Endothelial cell of hepatic sinusoid (primary cell): ENCODE results near the gene CARF.
"Not testable (repeated sequence)": the region's sequence is repeated elsewhere in the genome, so short reads cannot be mapped to it uniquely, and the experiment has no call there.

Experiments
- in situ Hi-C: cut with HindIII; loops from 2 replicates; pipeline ENCODE4 v1.10.0; 2017; ENCODE audit warnings: low sequenced_read_pairs

The CARF gene, protein sequence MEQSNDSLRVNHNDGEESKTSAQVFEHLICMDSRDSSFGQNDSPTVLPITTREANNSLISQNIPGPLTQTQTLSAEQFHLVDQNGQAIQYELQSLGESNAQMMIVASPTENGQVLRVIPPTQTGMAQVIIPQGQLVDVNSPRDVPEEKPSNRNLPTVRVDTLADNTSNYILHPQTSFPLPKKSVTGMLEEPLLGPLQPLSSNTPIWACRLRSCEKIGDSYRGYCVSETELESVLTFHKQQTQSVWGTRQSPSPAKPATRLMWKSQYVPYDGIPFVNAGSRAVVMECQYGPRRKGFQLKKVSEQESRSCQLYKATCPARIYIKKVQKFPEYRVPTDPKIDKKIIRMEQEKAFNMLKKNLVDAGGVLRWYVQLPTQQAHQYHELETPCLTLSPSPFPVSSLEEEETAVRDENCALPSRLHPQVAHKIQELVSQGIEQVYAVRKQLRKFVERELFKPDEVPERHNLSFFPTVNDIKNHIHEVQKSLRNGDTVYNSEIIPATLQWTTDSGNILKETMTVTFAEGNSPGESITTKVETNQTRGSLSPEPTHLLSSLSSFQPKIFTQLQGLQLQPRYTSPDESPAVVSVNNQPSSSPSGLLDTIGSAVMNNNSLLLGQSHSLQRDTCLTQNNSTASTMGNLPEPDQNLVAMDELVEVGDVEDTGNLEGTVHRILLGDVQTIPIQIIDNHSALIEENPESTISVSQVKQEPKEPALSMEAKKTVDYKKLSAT

DNA sequence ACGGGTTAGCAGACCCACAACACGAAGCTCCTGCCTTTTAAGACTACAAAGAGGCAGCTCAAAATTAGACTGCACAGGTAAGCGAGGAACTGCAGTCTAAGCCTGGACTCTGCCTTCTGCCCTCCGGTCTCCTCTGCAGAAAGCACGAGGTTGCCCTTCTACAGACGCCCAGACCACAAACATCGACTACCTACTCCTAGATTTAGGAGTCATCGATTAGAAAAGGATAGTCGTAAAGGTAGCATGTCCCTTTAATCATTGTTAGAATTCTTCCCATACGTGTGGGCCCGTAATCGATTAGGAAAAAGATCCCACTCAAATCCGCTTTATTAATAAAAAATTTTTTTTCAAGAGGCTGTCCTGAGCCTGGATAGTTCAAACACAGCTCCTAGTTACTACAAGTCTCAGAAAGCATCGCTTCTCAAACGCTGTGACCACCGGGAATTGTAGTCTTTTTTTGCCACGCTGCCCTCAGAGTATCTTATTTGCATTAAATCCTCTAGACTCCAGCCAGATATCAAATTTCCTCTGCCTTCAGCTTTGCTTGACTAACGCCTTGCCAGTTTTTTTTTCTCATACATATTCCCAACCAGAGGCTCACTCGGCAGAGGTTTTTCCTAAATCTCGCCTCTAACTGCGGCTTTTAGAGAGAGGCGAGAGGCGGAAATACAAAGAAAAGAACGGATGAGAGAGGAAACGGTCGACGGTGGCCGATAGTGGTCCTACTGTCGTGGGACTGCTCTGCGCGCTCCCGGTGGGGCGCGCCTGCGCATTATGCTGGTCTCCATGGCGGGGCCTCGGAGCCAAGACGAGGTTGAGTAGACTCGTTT lies at the start of gene CARF, which contains the start of gene WDR12:
Gene CARF (plus strand): TSS at position 764 of the 830 bp plus-strand sequence. CDS start 29,628 bp downstream, outside the sequence.
Gene WDR12 (minus strand): TSS at position 162 of the 830 bp plus-strand sequence. CDS start 197 bp downstream, outside the sequence.
- in situ Hi-C loops = no loop called here

DNA sequence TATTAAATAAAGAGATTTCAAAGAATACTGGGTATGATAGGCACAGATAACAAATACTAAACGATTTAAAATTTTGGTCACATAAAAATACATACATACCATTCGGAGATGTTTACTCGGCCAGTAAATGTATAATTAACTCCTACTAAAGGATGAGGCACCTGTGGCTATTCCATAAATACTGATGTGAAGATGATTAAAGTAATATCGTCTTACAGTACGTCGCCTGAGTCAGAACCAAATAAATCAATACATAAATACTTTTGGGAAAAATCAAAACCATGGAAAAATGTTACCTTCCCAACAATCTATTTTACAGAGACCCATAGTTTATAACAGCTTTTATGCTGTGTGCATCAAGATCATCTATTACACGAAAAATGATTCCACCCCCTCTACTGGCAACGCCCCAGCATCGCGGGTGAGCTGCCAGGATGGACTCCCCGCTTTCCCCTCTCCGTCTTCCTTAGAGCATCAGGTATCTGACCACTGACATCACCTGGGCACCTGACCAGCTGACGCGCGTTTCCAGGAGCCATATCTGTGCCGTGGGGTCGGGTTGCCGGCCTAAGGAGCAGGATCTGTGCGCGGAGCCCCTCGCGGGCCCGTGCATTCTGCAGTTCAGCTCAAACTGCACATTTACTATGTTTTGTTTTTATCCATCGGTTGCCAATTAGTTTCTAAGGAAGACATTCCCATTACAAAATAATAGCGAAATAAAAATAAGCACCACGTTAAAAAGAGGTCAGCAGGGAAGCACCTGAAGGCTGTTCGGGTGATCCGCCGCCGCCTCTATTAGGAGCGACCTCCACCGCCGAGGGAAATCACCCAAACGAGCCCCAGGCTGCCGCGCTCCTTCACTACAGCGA lies 41.4 kb upstream of the CARF start:
- in situ Hi-C loops = no loop called here

DNA sequence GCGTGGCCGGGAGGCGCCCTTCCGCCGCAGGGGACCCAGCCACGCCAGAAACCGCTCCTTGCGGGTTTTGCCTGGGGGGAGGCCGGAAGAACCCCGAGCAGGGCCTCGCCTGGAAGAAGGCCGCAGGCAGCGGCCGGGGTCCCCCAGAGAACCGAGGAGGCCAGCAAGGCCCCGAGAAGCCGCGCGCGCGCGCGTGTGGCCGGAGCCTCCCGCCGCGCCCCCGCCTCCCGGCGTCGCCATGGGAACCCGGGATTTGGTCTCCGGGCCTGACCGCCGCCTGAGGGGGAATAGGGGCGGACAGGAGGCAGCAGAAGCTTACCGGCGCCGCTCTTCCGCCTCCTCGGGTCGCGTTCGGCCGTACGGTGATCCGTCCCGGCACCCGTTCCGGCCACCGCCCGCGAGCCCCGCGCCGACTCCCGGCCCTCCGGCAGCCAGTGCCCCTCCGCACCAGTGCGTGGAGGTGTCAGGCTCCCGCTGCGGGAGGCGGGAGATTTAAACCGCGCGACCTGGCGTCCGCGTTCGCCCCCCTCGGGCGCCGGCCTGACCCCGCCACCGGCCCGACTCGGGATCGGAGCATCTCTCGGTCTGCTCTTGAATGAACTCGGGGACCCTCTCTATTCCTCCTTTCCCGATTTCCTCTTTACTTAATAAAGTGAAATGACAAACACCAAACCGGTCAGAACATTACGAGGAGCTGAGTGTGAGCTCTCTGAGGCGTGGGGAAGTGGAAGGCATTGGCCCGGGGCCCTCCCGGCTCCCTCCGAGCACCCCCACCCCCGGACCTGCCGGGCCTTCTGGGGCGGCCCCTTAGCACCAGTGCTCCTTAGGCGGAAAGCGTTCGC lies 40.6 kb upstream of the CARF start, which contains the start of gene ICA1L:
Gene ICA1L (minus strand): TSS at position 467 of the 842 bp plus-strand sequence. CDS start 42,757 bp downstream, outside the sequence.
- in situ Hi-C loops = no loop called here

DNA sequence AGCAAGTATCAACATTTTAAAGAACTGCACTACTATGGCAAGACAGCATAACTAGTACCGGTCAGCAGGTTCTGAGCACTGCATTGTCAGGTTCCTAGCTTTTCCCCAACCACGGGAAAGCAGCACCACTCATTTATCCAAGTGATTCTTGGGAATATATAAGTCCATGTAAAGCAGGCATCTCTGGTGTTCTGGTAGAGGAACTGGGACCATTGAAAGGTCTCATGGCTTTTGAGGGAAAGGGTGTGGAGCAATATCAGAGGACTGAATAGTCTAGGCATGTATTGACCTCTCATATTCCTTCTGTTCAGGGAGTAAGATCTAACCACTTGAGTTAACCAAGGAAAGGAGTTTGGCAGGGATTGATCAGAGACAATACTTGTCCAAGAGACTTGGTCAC lies 34.4 kb upstream of the CARF start:
- in situ Hi-C loops = no loop called here

DNA sequence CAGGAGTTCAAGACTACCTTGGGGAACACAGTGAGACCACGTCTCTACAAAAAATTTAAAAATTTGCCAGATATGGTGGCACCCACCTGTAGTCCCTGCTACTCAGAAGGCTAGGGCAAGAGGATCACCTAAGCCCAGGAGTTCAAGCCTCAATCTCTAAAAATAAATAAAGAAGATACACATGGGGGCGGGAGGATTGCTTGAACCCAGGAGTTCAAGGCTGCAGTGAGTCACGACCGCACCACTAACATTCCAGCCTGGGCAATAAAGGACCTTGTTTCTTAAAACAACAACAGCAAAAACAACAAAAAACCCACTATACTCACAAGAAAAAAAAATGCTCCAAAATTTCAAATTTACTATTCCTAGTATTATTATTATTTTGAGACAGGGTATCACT lies 30.5 kb upstream of the CARF start:
- in situ Hi-C loops = no loop called here

DNA sequence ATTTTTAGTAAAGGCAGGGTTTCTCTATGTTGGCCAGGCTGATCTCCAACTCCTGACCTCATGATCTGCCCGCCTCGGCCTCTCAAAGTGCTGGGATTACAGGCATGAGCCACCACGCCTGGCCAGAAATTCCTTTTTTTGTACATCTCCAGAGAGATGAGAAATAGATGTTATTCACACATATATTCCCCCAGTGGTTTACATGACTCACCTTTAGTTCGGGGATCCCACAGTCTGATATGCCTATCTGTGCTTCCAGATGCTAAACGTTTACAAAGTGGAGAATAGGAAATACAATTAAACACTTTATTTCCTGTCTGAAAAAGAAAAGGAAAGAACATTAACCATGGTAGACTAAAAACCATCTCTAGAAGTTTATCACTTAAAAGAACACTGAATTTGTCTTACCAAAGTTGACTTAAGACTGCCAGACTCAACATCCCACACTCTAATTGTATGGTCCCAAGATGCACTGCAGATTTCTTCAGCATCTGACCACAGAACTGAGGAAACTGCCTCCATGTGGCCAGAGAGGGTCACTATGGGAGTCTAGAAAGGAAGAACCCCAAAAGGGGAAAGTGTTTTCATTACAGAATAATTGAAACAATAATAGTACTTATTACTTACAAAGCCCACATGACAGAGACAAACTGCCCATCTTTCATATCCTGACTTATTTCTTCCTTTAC lies 27.9 kb upstream of the CARF start:
- in situ Hi-C loops = no loop called here

DNA sequence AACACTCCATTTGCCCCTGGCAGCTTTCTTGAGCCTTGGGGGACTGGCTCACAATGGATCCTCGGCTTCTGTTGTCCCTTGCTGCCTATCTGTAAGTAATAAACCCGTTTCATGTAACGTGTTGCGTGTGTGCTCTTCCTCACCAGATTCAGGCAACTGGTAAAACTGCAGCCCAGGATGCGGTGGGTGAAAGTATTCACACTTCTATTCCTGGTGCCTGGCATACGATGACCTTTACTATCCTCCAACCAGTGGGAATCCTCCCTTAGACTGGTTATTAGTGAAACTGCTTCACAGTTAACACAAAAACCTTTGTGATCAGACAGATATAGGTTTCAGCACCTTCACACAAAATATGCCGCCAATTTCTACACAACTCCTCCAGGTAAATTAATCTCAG lies 26.9 kb upstream of the CARF start:
- in situ Hi-C loops = no loop called here

DNA sequence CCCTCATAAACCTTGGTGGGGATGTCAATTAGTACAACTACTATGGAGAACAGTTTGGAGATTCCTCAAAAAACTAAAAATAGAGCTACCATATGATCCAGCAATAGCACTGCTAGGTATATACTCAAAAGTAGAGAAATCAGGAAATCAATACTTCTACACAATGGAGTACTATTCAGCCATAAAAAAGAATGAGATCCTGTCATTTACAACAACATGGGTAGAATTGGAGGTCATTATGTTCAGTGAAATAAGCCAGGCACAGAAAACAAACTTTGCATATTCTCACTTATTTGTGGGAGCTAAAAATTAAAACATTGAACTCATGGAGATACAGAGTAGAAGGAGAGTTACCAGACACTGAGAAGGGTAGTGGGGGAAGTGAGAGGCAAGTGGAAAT lies 6.6 kb upstream of the CARF start:
- in situ Hi-C loops = not testable (repeated sequence)

DNA sequence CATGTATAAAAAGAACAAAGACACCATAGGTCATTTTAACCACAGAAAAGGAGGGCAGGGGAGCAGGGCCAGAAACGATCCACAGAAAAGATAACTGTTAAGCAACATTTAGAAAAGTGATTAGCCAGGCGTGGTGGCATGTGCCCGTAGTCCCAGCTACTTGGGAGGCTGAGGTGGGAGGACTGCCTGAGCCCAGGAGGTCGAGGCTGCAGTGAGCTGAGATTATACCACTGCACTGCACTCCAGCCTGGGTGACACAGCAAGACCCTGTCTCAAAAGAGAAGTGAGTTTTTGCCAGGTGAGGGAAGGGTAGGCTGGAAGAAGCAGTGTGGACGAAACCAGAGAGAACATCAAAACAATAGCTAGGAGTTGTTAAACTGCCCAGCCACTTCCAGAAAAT lies 3.9 kb upstream of the CARF start:
- in situ Hi-C loops = no loop called here

DNA sequence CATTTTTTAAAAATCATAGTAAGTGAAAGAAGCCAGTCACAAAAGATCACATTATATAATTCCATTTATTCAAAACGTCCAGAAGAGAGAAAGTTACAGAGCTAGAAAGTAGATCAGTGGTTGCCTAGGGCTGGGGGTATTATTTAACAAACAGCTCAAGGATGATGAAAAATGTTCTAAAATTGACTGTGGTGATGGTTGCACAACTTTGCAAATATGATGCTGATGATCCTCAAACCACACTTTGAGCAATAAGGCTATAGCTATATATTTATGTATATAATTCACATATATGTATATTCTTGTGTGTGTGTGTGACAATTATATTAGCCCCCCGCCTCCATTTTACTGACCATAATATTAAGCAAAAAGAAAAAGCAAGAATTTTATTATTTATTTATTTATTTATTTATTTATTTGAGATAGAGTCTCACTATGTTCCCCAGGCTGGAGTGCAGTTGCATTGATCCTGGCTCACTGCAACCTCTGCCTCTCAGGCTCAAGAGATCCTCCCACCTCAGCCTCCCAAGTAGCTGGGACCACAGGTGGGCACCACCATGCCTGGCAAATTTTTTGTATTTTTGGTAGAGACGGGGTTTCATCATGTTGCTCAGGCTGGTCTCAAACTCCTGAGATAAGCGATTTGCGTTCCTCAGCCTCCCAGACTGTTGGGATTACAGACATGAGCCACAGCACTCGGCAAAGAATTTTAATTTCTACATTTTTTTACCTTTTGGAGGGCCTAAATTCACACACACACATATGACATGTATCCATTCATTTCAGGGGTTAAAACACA lies 2.5 kb upstream of the CARF start:
- in situ Hi-C loops = no loop called here

DNA sequence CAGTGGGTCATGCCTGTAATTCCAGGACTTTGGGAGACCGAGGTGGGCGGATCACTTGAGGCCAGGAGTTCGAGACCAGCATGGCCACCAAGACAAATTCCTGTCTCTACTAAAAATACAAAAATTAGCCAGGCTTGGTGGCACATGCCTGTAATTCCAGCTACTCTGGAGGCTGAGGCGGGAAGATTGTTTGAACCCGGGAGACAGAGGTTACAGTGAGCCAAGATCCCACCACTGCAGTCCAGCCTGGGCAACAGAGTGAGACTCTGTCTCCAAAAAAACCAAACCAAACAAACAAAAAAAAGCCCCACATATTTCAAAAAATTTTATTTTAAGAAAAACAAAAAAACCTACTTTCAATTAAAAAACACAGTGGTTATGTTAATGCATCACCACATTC lies 1.8 kb upstream of the CARF start:
- in situ Hi-C loops = not testable (repeated sequence)

DNA sequence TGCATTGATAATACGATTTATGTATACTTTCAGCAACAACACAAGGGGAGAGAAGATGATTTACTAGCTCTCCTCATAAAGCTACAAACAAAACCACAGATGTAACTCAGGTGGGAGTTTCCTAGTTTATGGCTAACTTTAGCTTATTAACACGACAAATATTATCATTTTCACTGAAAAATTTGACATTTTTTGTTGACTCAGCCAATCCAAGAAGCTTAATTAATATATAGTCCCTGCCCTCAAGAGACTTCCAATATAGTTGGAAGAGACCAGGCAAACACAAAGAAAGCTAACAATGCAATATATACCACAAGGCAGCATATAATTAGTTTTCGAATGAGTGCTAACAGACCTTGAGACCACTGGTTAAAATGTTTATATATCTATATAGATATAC lies 1.4 kb upstream of the CARF start:
- in situ Hi-C loops = no loop called here

DNA sequence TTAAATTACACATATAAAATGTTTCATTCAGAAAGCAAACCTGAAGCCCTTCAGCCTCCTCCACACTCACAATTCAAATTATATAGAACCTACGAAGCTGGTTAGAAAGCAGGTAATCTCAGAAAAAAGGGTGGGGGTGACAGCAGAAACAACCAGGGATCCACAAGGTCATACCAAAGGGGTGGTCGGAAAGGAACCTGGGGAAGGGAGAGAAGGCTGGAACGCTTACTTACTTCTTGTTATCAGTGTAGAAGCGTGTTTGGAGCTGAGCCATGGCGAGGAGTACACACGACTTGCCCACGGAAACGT lies 918 bp upstream of the CARF start:
- in situ Hi-C loops = no loop called here

DNA sequence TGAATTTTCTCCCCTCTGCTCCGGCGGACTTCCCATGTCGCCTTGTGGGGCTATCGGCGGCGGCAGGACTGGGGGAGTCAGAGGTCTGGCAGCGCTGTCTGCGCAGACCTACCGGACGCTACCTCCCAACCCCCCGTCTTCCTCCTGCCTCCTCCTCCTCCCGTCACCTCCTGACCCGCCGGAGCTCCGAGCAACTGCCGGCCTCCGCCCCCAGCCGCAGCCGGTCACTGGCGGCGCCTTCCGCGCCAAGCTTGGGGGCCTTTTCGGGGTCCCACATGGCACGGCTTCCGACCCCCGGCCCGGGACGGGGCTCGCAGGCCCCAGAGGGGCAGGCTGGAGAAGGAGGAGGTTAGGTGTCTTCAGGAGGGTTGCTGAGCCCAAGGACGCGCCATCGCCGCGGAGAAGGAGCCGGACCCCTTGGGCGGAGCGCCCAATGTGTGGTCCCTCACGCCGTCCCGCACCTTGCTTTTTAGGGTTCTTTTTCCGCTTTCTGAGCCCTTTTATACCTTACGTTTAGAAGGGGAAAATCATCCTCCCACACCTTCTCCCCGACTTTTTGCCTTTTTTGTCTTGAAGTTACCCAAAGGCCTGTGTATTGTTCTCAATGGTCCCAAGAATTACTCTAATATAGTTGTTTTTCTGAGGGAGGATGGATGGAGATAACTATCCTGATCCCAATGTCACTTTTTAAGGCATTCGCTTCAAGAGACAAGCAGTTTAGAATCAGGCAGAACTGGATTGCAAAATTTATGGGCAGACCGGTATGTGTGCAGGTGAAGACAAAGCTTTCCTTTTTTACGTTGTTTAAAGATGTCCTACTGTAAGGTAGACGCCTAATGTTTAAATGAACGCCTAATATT lies 497 bp downstream of the CARF start:
- in situ Hi-C loops = not testable (repeated sequence)

DNA sequence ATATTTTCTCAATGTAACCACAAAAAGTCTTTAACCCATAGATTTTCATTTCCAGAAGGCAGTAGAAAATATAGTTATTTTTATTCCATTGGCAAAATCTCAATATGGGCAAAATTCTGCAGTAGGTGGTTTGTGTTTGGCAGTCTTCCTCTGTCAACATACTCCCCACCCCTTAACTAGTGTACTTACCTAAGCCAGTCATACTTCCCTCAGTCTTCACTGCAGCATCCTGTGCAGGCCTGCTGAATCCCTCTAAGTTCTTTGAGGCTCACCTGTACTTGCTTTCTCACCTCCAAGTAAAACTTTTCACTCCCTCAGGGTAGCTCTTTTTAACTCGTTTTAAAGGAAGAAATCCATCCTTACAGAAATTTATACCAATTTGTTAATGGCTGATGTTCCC lies 6.8 kb downstream of the CARF start:
- in situ Hi-C loops = no loop called here

DNA sequence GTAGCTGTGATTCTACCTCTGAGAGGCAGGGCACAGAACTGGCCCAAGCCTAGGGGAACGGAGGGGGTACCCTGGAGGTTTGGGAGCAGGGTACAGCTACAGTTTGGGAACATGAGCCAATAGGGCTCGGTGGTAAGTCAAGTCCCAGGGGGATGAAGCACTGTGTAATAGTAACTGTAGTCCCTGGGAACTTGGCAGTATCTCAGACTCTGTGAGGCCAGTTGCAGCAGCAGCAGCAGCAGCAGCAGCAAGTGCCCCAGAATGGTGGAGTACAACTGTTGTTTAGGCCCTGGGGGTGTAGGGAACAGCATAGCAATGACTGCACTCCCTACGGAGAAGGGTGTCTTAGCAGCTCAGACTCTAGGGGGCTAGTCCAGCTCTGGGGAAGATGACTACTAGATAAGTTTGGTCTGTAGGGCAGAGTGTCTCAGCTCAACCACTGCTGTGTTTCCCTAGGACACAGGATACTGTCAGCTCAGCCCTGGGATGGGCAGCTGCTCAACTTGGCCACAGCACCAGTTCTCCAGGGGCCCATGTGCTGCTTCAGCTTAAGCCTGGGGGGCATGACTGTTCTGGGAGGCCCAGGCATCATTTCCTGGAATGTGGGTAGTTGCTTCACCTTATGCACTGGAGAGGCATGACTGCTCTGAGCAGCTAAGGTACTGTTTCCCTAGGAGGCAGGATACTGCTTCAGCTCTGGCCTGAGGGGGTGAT lies 20.5 kb downstream of the CARF start:
- in situ Hi-C loops = no loop called here

DNA sequence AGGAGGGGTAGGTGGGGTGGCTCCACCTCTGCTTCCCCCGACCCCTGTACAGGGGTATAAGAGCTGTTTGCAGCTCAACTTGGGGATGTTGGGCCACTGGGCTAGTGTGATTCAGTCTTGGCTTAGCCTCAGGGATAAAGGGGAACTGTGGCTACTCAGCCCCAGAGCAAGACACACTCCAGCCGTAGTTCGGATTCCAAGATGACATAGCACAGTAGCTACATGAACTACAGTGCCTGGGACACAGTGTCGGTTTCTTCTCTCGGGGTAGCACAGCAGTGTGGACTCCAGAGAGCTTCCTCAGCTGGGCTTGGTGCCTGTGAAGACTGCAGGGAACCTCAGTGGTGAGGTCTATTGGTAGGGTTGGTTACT lies 21.1 kb downstream of the CARF start:
- in situ Hi-C loops = no loop called here
